Measurements from ENCODE around the gene STK16.
"Not testable (repeated sequence)": the region's sequence is repeated elsewhere in the genome, so short reads cannot be mapped to it uniquely, and the experiment has no call there.

STK16 gene

DNA sequence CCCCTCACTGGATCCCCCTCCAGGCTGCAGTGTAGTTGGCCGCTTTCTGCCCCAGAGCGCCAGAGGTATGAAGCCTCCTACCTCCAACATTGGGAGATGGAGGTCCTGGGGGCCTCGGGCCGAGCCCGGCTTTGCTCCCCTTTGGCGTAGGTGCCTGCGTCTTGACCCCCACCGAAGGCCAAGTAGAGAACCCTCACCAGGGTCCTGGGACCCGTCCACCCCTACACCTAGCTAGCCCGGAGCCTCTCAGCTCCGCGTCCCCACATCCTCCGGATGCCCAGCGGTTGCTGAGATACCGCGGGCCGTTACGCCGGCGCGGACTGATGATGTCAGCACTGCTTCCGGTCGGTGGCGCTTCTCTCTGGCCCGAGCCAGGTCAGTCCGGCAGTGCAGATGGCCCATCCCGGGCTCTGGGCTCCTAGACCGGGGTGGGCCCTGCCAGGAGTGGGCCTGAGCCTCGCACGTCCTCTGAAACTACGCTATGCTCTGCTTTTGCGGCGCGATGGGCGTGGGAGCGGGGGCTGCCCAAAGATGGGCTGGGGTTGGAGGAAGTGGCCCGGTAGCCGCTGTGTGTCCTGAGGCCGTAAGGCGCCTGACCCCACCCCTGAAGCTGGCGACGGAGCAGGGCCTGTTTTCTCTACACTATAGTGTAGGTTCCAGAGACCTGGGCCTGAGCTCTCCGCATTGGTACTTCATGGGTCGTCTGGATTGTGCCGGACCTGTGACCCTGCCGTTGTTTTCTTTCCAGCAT lies at the start of gene STK16, which contains the start of gene GLB1L:
TSS of gene STK16 (plus strand) at position 332 of the 751 bp plus-strand sequence. CDS start 521 bp downstream, outside the sequence.
TSS of gene GLB1L (minus strand) at position 297 of the 751 bp plus-strand sequence. CDS start 1,871 bp downstream, outside the sequence.
- peak; percentile 70 for DNase-seq (ENCODE audit: low read depth)
- no peak for TF ChIP-seq CTCF (conservative IDR thresholded peaks at IDR 0.05; ENCODE audit: low read depth, low read length)

DNA sequence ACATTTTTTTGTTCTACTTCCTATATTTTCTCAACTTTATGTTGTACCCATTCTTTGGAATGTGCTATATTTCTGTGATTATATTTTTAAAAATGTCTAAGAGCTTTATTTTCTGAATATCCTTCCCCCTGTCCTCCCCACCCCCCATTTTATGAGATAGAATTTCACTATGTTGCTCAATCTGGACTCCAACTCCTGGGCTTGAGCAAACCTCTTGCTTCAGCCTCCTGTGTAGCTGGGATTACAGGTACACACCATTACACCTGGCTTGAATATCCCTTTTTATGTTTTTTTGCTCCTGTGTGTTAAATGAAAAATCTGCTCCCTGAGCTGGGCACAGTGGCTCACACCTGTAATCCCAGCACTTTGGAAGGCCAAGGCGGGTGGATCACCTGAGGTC lies 47.9 kb upstream of the STK16 start:
- no peak overlapping the region for H3K4me3 ChIP-seq (ENCODE audit: low read length)
- no peak for TF ChIP-seq CTCF (conservative IDR thresholded peaks at IDR 0.05; ENCODE audit: low read depth, low read length)
- no peak for DNase-seq (ENCODE audit: low read depth)

More for the DNA sequence above, at the start of gene STK16, which contains the start of gene GLB1L:
- H3K4me3 ChIP-seq (ENCODE audit: low read length), result peak within 1 kb of the TSS; percentile 92

DNA sequence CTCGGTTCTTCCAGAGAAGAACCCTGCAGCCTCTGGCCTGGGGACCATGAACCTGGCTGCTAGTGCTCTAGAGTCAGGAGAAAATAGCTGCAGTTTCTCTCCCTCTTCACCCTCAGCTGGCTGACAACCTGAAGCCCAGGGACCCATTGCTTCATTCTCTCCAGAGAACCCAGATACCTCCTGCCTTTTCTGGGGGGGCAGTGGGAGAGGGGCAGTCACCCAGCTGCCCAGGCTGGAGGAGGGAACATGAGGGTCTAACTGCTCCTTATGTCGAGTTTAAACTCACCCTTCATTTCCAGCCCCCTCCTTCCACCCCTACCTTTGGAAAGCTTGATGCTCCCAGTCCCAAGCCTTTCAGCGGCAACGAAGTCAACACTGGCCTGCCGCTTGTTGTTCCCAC lies 46.3 kb upstream of the STK16 start:
- DNase-seq (ENCODE audit: low read depth), result no peak
- no peak for TF ChIP-seq CTCF (conservative IDR thresholded peaks at IDR 0.05; ENCODE audit: low read depth, low read length)
- no peak overlapping the region for H3K4me3 ChIP-seq (ENCODE audit: low read length)

GRCh38 chr2:219199470-219200211 lies 45.6 kb upstream of the STK16 start:
- no peak for TF ChIP-seq CTCF (conservative IDR thresholded peaks at IDR 0.05; ENCODE audit: low read depth, low read length)
- H3K4me3 ChIP-seq (ENCODE audit: low read length), result no peak overlapping the region
- no peak for DNase-seq (ENCODE audit: low read depth)

DNA sequence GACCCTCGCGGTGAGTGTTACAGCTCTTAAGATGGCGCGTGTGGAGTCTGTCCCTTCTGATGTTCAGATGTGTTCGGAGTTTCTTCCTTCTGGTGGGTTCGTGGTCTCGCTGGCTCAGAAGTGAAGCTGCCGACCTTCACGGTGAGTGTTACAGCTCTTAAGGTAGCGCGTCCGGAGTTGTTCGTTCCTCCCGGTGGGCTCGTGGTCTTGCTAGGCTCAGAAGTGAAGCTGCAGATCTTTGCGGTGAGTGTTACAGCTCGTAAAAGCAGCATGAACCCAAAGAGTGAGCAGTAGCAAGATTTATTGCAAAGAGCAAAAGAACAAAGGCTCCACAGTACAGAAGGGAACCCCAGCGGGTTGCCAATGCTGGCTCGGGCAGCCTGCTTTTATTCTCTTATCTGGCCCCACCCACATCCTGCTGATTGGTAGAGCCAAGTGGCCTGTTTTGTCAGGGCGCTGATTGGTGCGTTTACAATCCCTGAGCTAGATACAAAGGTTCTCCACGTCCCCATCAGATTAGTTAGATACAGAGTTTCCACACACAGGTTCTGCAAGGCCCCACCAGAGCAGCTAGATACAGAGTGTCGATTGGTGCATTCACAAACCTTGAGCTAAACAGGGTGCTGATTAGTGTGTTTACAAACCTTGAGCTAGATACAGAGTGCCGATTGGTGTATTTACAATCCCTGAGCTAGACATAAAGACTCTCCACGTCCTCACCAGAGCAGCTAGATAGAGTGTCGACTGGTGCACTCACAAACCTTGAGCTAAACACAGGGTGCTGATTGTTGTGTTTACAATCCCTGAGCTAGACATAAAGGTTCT lies 44.6 kb upstream of the STK16 start:
- not testable (repeated sequence) for DNase-seq (ENCODE audit: low read depth); H3K4me3 ChIP-seq (ENCODE audit: low read length)

- DNase-seq (ENCODE audit: low read depth); H3K4me3 ChIP-seq (ENCODE audit: low read length): not testable (repeated sequence)
Observed at GRCh38 chr2:219201331-219201730, 43.9 kb upstream of the STK16 start.

- no peak for TF ChIP-seq CTCF (conservative IDR thresholded peaks at IDR 0.05; ENCODE audit: low read depth, low read length)
- H3K4me3 ChIP-seq (ENCODE audit: low read length), result no peak overlapping the region
- DNase-seq (ENCODE audit: low read depth), result no peak
Observed at GRCh38 chr2:219204425-219205164, 40.7 kb upstream of the STK16 start.
